Hepatocyte (in vitro differentiated cells): Measurements from ENCODE around the gene OGFR. TPM values are rescaled to one million over a fixed set of nuclear protein-coding genes. Genes with fewer than 3 reads are reported as not detected.

Experiments used
- DNase-seq: peaks from one replicate; pipeline ENCODE4 v3.0.0-alpha.2; 2016; ENCODE audit warnings: low spot score
- H2AFZ ChIP-seq: fragments of 200-600 bp; sonication (generic); 2 replicates; pipeline ENCODE4 v1.6.0; 2016; ENCODE audit warnings: antibody characterized with exemption, mild to moderate bottlenecking
- H3K27ac ChIP-seq: fragments of 200-600 bp; sonication (generic); 2 replicates; pipeline ENCODE4 v1.5.1; 2016; ENCODE audit warnings: mild to moderate bottlenecking
- H3K27me3 ChIP-seq: fragments of 200-600 bp; sonication (generic); 2 replicates; pipeline ENCODE4 v1.6.1; 2016
- H3K36me3 ChIP-seq: fragments of 200-600 bp; sonication (generic); replicated peaks from 2 replicates; pipeline ENCODE4 v1.5.1; 2016; ENCODE audit warnings: low read depth; ENCODE audit not compliant: insufficient read depth
- H3K4me1 ChIP-seq: fragments of 200-600 bp; sonication (generic); 2 replicates; pipeline ENCODE4 v1.5.1; 2016; ENCODE audit warnings: mild to moderate bottlenecking, moderate library complexity; ENCODE audit not compliant: insufficient read depth
- H3K4me2 ChIP-seq: fragments of 200-600 bp; sonication (generic); 2 replicates; pipeline ENCODE4 v1.6.0; 2016
- H3K4me3 ChIP-seq: fragments of 200-600 bp; sonication (generic); 2 replicates; pipeline ENCODE4 v1.5.1; 2016; ENCODE audit warnings: mild to moderate bottlenecking
- H3K79me2 ChIP-seq: fragments of 200-600 bp; sonication (generic); 2 replicates; pipeline ENCODE4 v1.6.0; 2017; ENCODE audit warnings: mild to moderate bottlenecking
- H3K9me2 ChIP-seq: fragments of 200-600 bp; sonication (generic); replicated peaks from 2 replicates; pipeline ENCODE4 v1.6.0; 2017; ENCODE audit warnings: mild to moderate bottlenecking; ENCODE audit not compliant: insufficient read depth
- H3K9me3 ChIP-seq: fragments of 200-600 bp; sonication (generic); 2 replicates; pipeline ENCODE4 v1.5.1; 2016; ENCODE audit warnings: low read depth, mild to moderate bottlenecking
- H4K20me1 ChIP-seq: fragments of 200-600 bp; sonication (generic); 2 replicates; pipeline ENCODE4 v1.6.0; 2016; ENCODE audit warnings: mild to moderate bottlenecking; ENCODE audit not compliant: insufficient read depth, poor library complexity, severe bottlenecking
- CTCF ChIP-seq: fragments of 200-600 bp; sonication (generic); IDR thresholded peaks from 2 replicates; pipeline ENCODE4 v1.5.1; 2016; ENCODE audit warnings: antibody characterized with exemption, mild to moderate bottlenecking; ENCODE audit not compliant: poor library complexity
- EZH2 ChIP-seq: fragments of 200-600 bp; sonication (generic); IDR thresholded peaks from 2 replicates; pipeline ENCODE4 v1.6.1; 2016; ENCODE audit warnings: antibody characterized with exemption, mild to moderate bottlenecking, borderline replicate concordance
- EZH2phosphoT487 ChIP-seq: fragments of 200-600 bp; sonication (generic); IDR thresholded peaks from one replicate; pipeline ENCODE4 v1.6.1; 2018; ENCODE audit warnings: antibody characterized with exemption, mild to moderate bottlenecking, low read depth, moderate library complexity; ENCODE audit not compliant: unreplicated experiment, severe bottlenecking
- WGBS: methylation state at CpG from one replicate; pipeline ENCODE4 v1.1.6; 2016; ENCODE audit warnings: low lambda C conversion rate; ENCODE audit errors: missing lambda C conversion rate; 5-methylcytosine and 5-hydroxymethylcytosine counted together
- polyA plus RNA-seq: library from polyadenylated mRNA; unstranded; fragments of >200 nt; fragmentation: Nextera tagmentation; extraction: Ambion mirVana; gene quantifications from 2 replicates; pipeline ENCODE4 v1.2.1, GENCODE V29; 2016
- total RNA-seq: library from RNA; depleted of rRNA; stranded (reverse); fragments of >200 nt; gene quantifications from 2 replicates; pipeline ENCODE4 v1.2.3, GENCODE V29; 2014

Gene OGFR
- total and polyA plus RNA-seq, 2 experiments from 2014 or later = 47.6 to 80.8 TPM

GRCh38 chr20:62811320-62811719 lies 6.7 kb downstream of the OGFR start:
- no peaks in the 10 kb centered on the region for H3K36me3 ChIP-seq
- no peaks in the 10 kb centered on the region for H3K9me3 ChIP-seq
- H3K27me3 ChIP-seq = peaks cover 9% of the 10 kb centered on the region
- WGBS = 97% methylated on average over 21 of the region's 21 CpGs
- H2AFZ ChIP-seq = no peak overlapping the region
- H3K9me2 ChIP-seq = no peaks in the 10 kb centered on the region
- no peak overlapping the region for H3K27ac ChIP-seq
- H3K4me1 ChIP-seq = peaks cover 20% of the 10 kb centered on the region
- no peak for DNase-seq
- no peak overlapping the region for H3K4me3 ChIP-seq
- TF ChIP-seq CTCF (no peak), EZH2phosphoT487 (no peak), EZH2 (no peak)
- peaks cover 19% of the 10 kb centered on the region for H3K79me2 ChIP-seq
- H3K4me2 ChIP-seq = no peak overlapping the region
- H4K20me1 ChIP-seq = peaks cover 26% of the 10 kb centered on the region

DNA sequence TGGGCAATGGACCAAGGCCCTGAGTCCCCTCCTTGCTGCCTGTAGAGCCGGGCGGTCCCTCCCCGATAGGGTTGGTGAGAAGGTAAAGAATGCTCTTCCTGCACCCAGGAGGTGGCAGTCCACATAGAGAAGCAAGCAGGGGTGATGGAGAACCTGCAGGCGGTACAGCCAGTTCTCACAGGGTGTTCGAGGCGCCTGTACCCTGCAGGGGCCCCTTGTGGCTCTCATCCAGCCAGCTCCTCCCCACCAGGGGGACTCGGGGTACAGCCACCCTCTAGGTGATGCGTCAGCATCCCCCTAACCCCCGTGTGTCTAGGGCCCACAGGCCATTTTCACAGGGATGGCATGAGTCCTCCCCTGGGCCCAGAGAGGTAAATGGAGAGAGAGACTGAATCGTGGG lies 7.1 kb downstream of the OGFR start:
- Histone ChIP-seq H3K9me3 (no peaks in the 10 kb centered on the region), H3K27me3 (peaks cover 13% of the 10 kb centered on the region), H3K4me3 (no peak overlapping the region), H3K4me1 (peaks cover 20% of the 10 kb centered on the region), H3K27ac (no peak overlapping the region), H3K4me2 (no peak overlapping the region), H3K9me2 (no peaks in the 10 kb centered on the region), H3K79me2 (peaks cover 15% of the 10 kb centered on the region), H2AFZ (no peak overlapping the region), H4K20me1 (peaks cover 22% of the 10 kb centered on the region), H3K36me3 (no peaks in the 10 kb centered on the region)
- 94% methylated on average over 9 of the region's 10 CpGs for WGBS
- TF ChIP-seq EZH2 (no peak), CTCF (no peak), EZH2phosphoT487 (no peak)
- no peak for DNase-seq

DNA sequence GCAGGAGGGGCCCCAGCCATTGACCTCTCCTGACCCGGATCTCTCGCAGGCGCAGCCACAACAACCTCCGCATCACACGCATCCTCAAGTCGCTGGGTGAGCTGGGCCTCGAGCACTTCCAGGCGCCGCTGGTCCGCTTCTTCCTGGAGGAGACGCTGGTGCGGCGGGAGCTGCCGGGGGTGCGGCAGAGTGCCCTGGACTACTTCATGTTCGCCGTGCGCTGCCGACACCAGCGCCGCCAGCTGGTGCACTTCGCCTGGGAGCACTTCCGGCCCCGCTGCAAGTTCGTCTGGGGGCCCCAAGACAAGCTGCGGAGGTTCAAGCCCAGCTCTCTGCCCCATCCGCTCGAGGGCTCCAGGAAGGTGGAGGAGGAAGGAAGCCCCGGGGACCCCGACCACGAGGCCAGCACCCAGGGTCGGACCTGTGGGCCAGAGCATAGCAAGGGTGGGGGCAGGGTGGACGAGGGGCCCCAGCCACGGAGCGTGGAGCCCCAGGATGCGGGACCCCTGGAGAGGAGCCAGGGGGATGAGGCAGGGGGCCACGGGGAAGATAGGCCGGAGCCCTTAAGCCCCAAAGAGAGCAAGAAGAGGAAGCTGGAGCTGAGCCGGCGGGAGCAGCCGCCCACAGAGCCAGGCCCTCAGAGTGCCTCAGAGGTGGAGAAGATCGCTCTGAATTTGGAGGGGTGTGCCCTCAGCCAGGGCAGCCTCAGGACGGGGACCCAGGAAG lies 7.7 kb downstream of the OGFR start:
- no peak overlapping the region for H3K4me2 ChIP-seq
- no peaks in the 10 kb centered on the region for H3K9me3 ChIP-seq
- H3K27me3 ChIP-seq = peaks cover 14% of the 10 kb centered on the region
- DNase-seq = no peak
- H3K36me3 ChIP-seq = no peaks in the 10 kb centered on the region
- H3K79me2 ChIP-seq = peaks cover 8% of the 10 kb centered on the region
- H3K27ac ChIP-seq = no peak overlapping the region
- 96% methylated on average over 33 of the region's 43 CpGs for WGBS
- H3K4me1 ChIP-seq = peaks cover 21% of the 10 kb centered on the region
- no peak for TF ChIP-seq EZH2phosphoT487
- no peak for TF ChIP-seq CTCF
- no peak for TF ChIP-seq EZH2
- H2AFZ ChIP-seq = no peak overlapping the region
- H4K20me1 ChIP-seq = peaks cover 15% of the 10 kb centered on the region
- H3K9me2 ChIP-seq = no peaks in the 10 kb centered on the region
- no peak overlapping the region for H3K4me3 ChIP-seq

DNA sequence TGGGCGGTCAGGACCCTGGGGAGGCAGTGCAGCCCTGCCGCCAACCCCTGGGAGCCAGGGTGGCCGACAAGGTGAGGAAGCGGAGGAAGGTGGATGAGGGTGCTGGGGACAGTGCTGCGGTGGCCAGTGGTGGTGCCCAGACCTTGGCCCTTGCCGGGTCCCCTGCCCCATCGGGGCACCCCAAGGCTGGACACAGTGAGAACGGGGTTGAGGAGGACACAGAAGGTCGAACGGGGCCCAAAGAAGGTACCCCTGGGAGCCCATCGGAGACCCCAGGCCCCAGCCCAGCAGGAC lies 8.2 kb downstream of the OGFR start:
- peaks cover 10% of the 10 kb centered on the region for H4K20me1 ChIP-seq

More for the DNA sequence above, 8.2 kb downstream of the OGFR start:
- H2AFZ ChIP-seq = no peak overlapping the region
- no peaks in the 10 kb centered on the region for H3K36me3 ChIP-seq
- peaks cover 3% of the 10 kb centered on the region for H3K79me2 ChIP-seq
- no peaks in the 10 kb centered on the region for H3K9me3 ChIP-seq
- no peak overlapping the region for H3K4me2 ChIP-seq
- peaks cover 19% of the 10 kb centered on the region for H3K27me3 ChIP-seq
- TF ChIP-seq CTCF (no peak), EZH2phosphoT487 (no peak), EZH2 (no peak)
- WGBS = over 99% methylated on average over 10 of the region's 11 CpGs
- no peak overlapping the region for H3K27ac ChIP-seq
- H3K4me3 ChIP-seq = no peak overlapping the region
- peaks cover 25% of the 10 kb centered on the region for H3K4me1 ChIP-seq
- no peaks in the 10 kb centered on the region for H3K9me2 ChIP-seq
- no peak for DNase-seq
